GM20431 (cell line): Measurements from ENCODE around the gene FCER1G.

Source experiments
- in situ Hi-C: fragments of 300-500 bp; cut with MseI, MboI; formaldehyde crosslinking; loops from one replicate; pipeline ENCODE4 v1.15.0; 2020; ENCODE audit warnings: low sequenced_read_pairs; ENCODE audit not compliant: unreplicated experiment

FCER1G gene

GRCh38 chr1:161201836-161202712, 13.0 kb upstream of the FCER1G start, which contains the start of gene NDUFS2:
TSS of gene NDUFS2 (plus strand) at chr1:161202367. CDS start at chr1:161202386, 19 bp downstream.
- in situ Hi-C loops = no loop called here

GRCh38 chr1:161206411-161207140, 8.5 kb upstream of the FCER1G start:
- in situ Hi-C loops = no loop called here

GRCh38 chr1:161207173-161207572, 7.9 kb upstream of the FCER1G start:
- in situ Hi-C loops = no loop called here

GRCh38 chr1:161209790-161210409, 5.2 kb upstream of the FCER1G start:
- in situ Hi-C loops = no loop called here

GRCh38 chr1:161214369-161214768, 726 bp upstream of the FCER1G start:
- in situ Hi-C loops = no loop called here

- in situ Hi-C loops = no loop called here
Measured at GRCh38 chr1:161216945-161217712, 2.0 kb downstream of the FCER1G start.

GRCh38 chr1:161217831-161218230, 2.7 kb downstream of the FCER1G start:
- in situ Hi-C loops = no loop called here

GRCh38 chr1:161218301-161219077, 3.4 kb downstream of the FCER1G start:
- in situ Hi-C loops = no loop called here

GRCh38 chr1:161219078-161219892, 4.2 kb downstream of the FCER1G start:
- in situ Hi-C loops = no loop called here

GRCh38 chr1:161220002-161220401, 4.9 kb downstream of the FCER1G start:
- in situ Hi-C loops = loop anchor here (10.0 kb wide), 1 partner anchor 155 kb away; no protein-coding TSS in a partner anchor

GRCh38 chr1:161222175-161223019, 7.3 kb downstream of the FCER1G start:
- in situ Hi-C loops = loop anchor here (10.0 kb wide), 1 partner anchor 152 kb away; no protein-coding TSS in a partner anchor

- in situ Hi-C loops = loop anchor here (10.0 kb wide), 1 partner anchor 151 kb away; no protein-coding TSS in a partner anchor
Measured at GRCh38 chr1:161223805-161224694, 9.0 kb downstream of the FCER1G start.

- in situ Hi-C loops = loop anchor here (10.0 kb wide), 1 partner anchor 150 kb away; no protein-coding TSS in a partner anchor
Measured at GRCh38 chr1:161224695-161225087, 9.6 kb downstream of the FCER1G start.

GRCh38 chr1:161225178-161225533, 10.1 kb downstream of the FCER1G start:
- in situ Hi-C loops = loop anchor here (10.0 kb wide), 1 partner anchor 150 kb away; no protein-coding TSS in a partner anchor

- in situ Hi-C loops = loop anchor here (10.0 kb wide), 1 partner anchor 149 kb away; no protein-coding TSS in a partner anchor
Measured at GRCh38 chr1:161225534-161226319, 10.6 kb downstream of the FCER1G start, which contains the start of gene TOMM40L. TSS of gene TOMM40L (plus strand) at chr1:161226060. CDS start at chr1:161226490, 430 bp downstream.
